G401 (cell line): Measurements from ENCODE around the gene UNC119. TPM values are rescaled to one million over a fixed set of nuclear protein-coding genes. Genes with fewer than 3 reads are reported as not detected.

Experiments
- DNase-seq: peaks from one replicate; pipeline ENCODE4 v3.0.0-alpha.2; 2015; ENCODE audit warnings: low spot score
- in situ Hi-C: cut with HindIII; loops from 2 replicates; pipeline ENCODE4 v1.10.0; 2016; ENCODE audit warnings: low sequenced_read_pairs, mixed read lengths
- total RNA-seq: library from RNA; depleted of rRNA; stranded (reverse); fragments of >200 nt; shearing (Covaris generic); gene quantifications from 2 replicates; pipeline ENCODE4 v1.2.3, GENCODE V29; 2014; rRNA removed

UNC119 gene
- total RNA-seq, 1 experiment from 2014 or later, result 59.0 TPM

GRCh38 chr17:28507567-28508203 is 44.7 kb downstream of the UNC119 start:
- DNase-seq, result no peak
- in situ Hi-C loops, result no loop called here

GRCh38 chr17:28506763-28507487 is 45.5 kb downstream of the UNC119 start:
- DNase-seq, result no peak
- in situ Hi-C loops, result no loop called here

- DNase-seq, result no peak
- in situ Hi-C loops, result no loop called here
Observed at GRCh38 chr17:28505986-28506665, 46.3 kb downstream of the UNC119 start, which contains the start of gene FOXN1. Gene FOXN1, plus strand, starts transcription at chr17:28506348. Its CDS starts 17,622 bp downstream, at chr17:28523970.

- no peak for DNase-seq
- in situ Hi-C loops, result no loop called here
Observed at GRCh38 chr17:28503420-28503819, 49.0 kb downstream of the UNC119 start.

GRCh38 chr17:28501421-28502284 is 50.8 kb downstream of the UNC119 start:
- no peak for DNase-seq
- in situ Hi-C loops, result no loop called here

GRCh38 chr17:28500712-28501379 is 51.6 kb downstream of the UNC119 start:
- in situ Hi-C loops, result no loop called here
- no peak for DNase-seq

GRCh38 chr17:28499684-28500357 is 52.6 kb downstream of the UNC119 start:
- in situ Hi-C loops, result loop anchor here (5.0 kb wide), 1 partner anchor 47 kb away; no protein-coding TSS in a partner anchor
- DNase-seq, result no peak

GRCh38 chr17:28499364-28499664 is 53.1 kb downstream of the UNC119 start:
- no peak for DNase-seq
- in situ Hi-C loops, result loop anchor here (5.0 kb wide), 1 partner anchor 48 kb away; no protein-coding TSS in a partner anchor

GRCh38 chr17:28498652-28499363 is 53.6 kb downstream of the UNC119 start:
- in situ Hi-C loops, result loop anchor here (5.0 kb wide), 1 partner anchor 48 kb away; no protein-coding TSS in a partner anchor
- DNase-seq, result no peak

GRCh38 chr17:28497931-28498330 is 54.5 kb downstream of the UNC119 start:
- in situ Hi-C loops, result loop anchor here (5.0 kb wide), 1 partner anchor 49 kb away; no protein-coding TSS in a partner anchor
- no peak for DNase-seq

Other genes starting within 250 kb of the UNC119 start
- 69.0 and 96.3 TPM in 2 replicates for gene TMEM97, start 233.4 kb downstream of the UNC119 start, total RNA-seq
- 21.5 and 29.1 TPM in 2 replicates for gene IFT20, start 217.2 kb downstream of the UNC119 start, total RNA-seq
- gene TNFAIP1, start 216.9 kb downstream of the UNC119 start, total RNA-seq, result 25.3 and 27.7 TPM in 2 replicates
- 200 and 227 TPM in 2 replicates for gene POLDIP2, start 195.1 kb downstream of the UNC119 start, total RNA-seq
- not detected in 2 replicates for gene SEBOX, start 187.4 kb downstream of the UNC119 start, total RNA-seq
- gene VTN, start 182.3 kb downstream of the UNC119 start, total RNA-seq, result 12.4 and 13.1 TPM in 2 replicates
- gene SARM1, start 180.9 kb downstream of the UNC119 start, total RNA-seq, result 18.6 and 20.4 TPM in 2 replicates
- 33.6 and 44.7 TPM in 2 replicates for gene SLC46A1, start 146.4 kb downstream of the UNC119 start, total RNA-seq
- gene SLC13A2, start 79.0 kb downstream of the UNC119 start, total RNA-seq, result not detected in 2 replicates
- gene FOXN1, start 46.3 kb downstream of the UNC119 start, total RNA-seq, result not detected in 2 replicates
- 50.8 and 64.4 TPM in 2 replicates for gene PIGS, start 18.9 kb upstream of the UNC119 start, total RNA-seq
- 34.5 and 49.8 TPM in 2 replicates for gene ALDOC, start 24.3 kb upstream of the UNC119 start, total RNA-seq
- 78.8 and 91.2 TPM in 2 replicates for gene SPAG5, start 46.4 kb upstream of the UNC119 start, total RNA-seq
- gene RSKR, start 61.6 kb upstream of the UNC119 start, total RNA-seq, result 1.3 and 2.7 TPM in 2 replicates
- gene BLTP2, start 92.5 kb upstream of the UNC119 start, total RNA-seq, result 77.8 and 137 TPM in 2 replicates
- gene SDF2, start 109.3 kb upstream of the UNC119 start, total RNA-seq, result 57.7 and 73.3 TPM in 2 replicates
- gene SUPT6H, start 109.6 kb upstream of the UNC119 start, total RNA-seq, result 24.4 and 43.0 TPM in 2 replicates
- 2.4 and 17.2 TPM in 2 replicates for gene PROCA1, start 159.3 kb upstream of the UNC119 start, total RNA-seq
- gene RAB34, start 165.2 kb upstream of the UNC119 start, total RNA-seq, result 373 TPM in 2 replicates
- 1,133 and 1,289 TPM in 2 replicates for gene RPL23A, start 167.4 kb upstream of the UNC119 start, total RNA-seq
- 9.2 and 12.1 TPM in 2 replicates for gene TLCD1, start 173.6 kb upstream of the UNC119 start, total RNA-seq
- gene NEK8, start 176.2 kb upstream of the UNC119 start, total RNA-seq, result 10.2 and 15.1 TPM in 2 replicates
- 51.8 and 69.0 TPM in 2 replicates for gene TRAF4, start 191.4 kb upstream of the UNC119 start, total RNA-seq